ENCODE data around the gene TBCK.

DNA sequence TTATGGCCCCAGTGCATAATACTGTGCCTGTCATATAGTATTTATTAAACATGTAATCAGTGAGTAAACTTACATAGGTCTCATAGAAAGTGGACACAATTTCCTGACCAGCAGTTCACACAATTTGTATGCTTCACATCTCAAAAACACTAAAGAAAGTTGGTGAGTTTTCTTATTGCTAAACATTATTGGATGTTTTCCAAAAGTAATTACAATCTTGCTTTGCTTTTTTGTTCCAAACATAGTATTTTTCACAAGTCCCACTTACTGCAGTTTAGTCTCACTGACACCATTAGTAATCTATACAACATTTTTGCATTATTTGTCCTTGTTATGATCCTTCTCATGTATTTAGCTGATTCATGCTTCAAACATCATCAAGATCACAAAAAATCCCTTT, 132.5 kb downstream of the TBCK start:
- no peak for TF ChIP-seq POLR2A (IDR thresholded peaks at IDR 0.05)
- TF ChIP-seq, protein P1, sequence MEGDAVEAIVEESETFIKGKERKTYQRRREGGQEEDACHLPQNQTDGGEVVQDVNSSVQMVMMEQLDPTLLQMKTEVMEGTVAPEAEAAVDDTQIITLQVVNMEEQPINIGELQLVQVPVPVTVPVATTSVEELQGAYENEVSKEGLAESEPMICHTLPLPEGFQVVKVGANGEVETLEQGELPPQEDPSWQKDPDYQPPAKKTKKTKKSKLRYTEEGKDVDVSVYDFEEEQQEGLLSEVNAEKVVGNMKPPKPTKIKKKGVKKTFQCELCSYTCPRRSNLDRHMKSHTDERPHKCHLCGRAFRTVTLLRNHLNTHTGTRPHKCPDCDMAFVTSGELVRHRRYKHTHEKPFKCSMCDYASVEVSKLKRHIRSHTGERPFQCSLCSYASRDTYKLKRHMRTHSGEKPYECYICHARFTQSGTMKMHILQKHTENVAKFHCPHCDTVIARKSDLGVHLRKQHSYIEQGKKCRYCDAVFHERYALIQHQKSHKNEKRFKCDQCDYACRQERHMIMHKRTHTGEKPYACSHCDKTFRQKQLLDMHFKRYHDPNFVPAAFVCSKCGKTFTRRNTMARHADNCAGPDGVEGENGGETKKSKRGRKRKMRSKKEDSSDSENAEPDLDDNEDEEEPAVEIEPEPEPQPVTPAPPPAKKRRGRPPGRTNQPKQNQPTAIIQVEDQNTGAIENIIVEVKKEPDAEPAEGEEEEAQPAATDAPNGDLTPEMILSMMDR (IDR thresholded peaks at IDR 0.05) = no peak
